GM20431 (cell line): ENCODE data around the gene COASY.
"Not testable (repeated sequence)": the region's sequence is repeated elsewhere in the genome, so short reads cannot be mapped to it uniquely, and the experiment has no call there.

ENCODE experiments used
- in situ Hi-C: fragments of 300-500 bp; cut with MseI, MboI; formaldehyde crosslinking; loops from one replicate; pipeline ENCODE4 v1.15.0; 2020; ENCODE audit warnings: low sequenced_read_pairs; ENCODE audit not compliant: unreplicated experiment

The COASY gene

DNA sequence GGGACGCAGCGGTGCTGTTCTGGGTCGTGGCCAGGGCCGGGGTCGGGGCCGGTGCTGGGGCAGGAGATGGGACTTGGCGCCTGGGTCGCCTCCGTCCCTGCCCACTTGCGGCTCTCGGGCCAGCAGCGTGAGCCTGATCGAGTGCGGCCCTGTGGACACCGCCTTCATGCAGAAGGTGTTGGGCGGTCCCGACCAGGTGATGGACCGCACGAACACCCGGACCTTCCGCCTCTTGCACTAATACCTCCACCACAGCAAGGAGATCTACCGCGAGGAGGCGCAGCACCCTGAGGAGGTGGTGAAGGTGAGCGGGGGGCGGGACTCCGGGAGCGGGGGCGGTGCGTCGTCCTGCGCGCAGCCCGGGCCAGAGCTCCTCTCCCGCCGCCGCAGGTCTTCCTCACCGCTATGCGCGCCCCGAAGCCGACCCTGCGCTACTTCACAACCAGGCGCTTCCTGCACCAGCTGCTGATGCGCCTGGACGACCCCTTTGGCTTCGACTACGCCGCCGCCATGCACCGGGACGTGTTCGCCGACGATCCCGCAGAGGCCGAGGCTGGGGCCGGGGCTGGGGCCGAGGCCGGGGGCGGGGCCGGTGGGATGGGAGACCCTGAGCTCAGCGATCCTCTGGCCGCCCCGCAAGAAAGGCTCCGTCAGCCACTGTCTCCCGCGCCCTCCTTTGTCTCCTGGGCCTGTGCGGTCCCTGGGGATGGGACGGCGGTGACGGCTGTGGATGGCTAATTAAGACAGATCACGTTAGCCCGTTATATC lies 13.7 kb upstream of the COASY start:
- in situ Hi-C loops = no loop called here

GRCh38 chr17:42548993-42549755 lies 12.8 kb upstream of the COASY start:
- in situ Hi-C loops = no loop called here

DNA sequence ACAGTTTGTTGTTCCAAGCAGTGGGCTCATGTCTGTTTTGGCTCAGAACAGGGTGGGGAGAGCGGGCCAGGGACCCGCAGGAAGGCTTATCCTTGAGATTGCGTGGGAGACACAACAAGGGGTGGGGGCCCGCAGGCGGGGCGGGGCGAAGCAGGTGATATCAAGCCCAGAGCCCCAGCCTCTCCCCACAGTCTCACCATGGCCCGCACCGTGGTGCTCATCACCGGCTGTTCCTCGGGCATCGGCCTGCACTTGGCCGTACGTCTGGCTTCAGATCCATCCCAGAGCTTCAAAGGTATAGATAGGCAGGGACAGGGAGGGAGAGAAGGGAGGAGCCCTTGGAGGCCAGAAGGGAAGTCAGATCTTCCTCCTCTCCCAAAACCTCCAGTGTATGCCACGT lies 9.2 kb upstream of the COASY start, which contains the start of gene HSD17B1:
HSD17B1 (plus strand) TSS at position 188 of the 400 bp plus-strand sequence; CDS start at position 199, 11 bp downstream.
- in situ Hi-C loops = not testable (repeated sequence)

- in situ Hi-C loops = no loop called here
Observed at GRCh38 chr17:42553161-42553818, 8.7 kb upstream of the COASY start.

- in situ Hi-C loops = no loop called here
Observed at GRCh38 chr17:42553866-42554249, 8.1 kb upstream of the COASY start.

DNA sequence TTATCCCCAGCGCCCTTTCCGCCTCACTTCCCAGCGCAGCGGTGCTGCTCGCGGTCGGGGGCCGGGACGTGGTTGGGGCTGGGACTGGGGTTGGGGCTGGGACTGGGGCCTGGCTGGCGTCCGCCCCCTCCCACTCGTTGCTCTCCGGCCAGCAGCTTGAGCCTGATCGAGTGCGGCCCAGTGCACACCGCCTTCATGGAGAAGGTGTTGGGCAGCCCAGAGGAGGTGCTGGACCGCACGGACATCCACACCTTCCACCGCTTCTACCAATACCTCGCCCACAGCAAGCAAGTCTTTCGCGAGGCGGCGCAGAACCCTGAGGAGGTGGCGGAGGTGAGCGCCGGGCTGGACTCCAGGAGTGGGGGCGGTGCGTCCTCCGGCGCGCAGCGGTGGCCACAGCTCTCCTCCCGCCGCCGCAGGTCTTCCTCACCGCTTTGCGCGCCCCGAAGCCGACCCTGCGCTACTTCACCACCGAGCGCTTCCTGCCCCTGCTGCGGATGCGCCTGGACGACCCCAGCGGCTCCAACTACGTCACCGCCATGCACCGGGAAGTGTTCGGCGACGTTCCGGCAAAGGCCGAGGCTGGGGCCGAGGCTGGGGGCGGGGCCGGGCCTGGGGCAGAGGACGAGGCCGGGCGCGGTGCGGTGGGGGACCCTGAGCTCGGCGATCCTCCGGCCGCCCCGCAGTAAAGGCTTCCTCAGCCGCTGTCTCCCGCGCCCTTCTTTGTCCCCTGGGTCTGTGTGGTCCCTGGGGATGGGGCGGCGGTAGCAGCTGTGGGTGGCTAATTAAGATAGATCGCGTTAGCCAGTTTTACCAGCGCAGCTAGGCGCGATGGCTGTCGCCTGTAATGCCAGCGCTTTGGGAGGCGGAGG lies 7.5 kb upstream of the COASY start:
- in situ Hi-C loops = no loop called here

DNA sequence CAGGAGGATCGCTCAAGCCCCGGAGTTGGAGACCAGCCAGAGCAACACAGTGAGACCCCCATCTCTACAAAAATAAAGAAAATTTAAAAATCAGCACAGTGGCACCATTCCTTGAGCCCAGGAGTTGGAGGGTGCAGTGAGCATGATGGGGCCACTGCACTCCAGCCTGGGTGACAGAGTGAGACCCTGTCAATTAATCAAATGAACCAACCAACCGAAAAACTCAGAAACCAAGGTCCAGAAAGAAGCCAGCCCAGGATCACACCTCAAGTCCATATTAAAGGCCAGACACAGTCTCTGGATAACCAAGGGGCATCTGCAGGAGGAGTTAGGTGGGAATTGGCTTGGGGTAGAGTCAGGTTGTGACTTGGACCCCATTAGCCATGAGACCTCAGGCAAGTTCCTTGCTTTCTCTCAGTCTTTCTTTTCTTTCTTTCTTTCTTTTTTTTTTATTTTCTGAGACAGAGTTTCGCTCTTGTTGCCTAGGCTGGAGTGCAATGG lies 6.8 kb upstream of the COASY start:
- in situ Hi-C loops = no loop called here

DNA sequence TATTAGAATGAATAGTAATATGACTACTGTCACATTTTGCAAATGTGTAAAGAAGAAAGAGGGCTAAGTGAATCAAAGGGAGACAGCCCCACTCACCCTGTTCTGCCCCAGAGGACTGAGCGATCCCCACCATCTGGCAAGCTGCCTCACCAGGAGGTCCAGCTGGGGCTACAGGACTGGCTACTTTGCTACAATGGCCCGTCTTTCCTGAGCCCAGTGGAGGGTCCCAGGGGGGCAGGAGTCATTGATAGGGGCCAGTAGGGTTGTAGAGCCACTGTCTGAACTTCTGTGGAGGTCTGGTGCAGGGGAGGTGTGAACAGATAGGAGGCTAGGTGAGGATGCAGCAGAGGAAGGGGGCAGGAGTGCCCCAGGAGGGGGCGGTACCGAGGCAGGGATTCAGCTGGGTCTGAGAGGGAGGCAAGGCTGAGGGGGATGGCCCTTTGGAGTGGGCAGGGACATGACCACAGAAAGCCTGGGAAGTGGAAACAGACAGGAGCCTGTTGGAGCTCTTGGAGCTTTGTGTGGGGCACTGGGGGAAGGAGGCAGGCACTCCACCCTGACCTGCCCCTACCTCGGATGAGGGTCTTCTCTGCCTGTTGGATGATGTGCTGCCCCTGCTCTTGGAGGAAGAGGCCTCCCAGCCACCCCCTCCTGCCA lies 5.9 kb upstream of the COASY start:
- in situ Hi-C loops = not testable (repeated sequence)

DNA sequence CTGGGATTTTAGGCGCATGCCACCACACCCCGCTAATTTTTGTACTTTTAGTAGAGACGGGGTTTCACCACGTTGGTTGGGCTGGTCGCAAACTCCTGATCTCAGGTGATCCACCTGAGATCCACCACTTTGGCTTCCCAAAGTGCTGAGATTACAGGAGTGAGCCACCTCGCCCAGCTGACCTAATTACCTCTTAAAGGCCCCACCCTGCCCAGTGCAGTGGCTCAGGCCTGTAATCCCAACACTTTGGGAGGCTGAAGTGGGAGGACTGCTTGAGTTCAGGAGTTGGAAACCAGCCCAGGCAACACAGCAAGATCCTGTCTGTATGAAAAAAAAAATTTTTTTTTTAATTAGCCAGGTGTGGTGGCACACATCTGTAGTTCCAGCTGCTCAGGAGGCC lies 2.9 kb upstream of the COASY start:
- in situ Hi-C loops = no loop called here

GRCh38 chr17:42560246-42560645 lies 1.7 kb upstream of the COASY start:
- in situ Hi-C loops = no loop called here

GRCh38 chr17:42562388-42563142 lies 617 bp downstream of the COASY start:
- in situ Hi-C loops = no loop called here

- in situ Hi-C loops = no loop called here
Observed at GRCh38 chr17:42563143-42563509, 1.2 kb downstream of the COASY start.

DNA sequence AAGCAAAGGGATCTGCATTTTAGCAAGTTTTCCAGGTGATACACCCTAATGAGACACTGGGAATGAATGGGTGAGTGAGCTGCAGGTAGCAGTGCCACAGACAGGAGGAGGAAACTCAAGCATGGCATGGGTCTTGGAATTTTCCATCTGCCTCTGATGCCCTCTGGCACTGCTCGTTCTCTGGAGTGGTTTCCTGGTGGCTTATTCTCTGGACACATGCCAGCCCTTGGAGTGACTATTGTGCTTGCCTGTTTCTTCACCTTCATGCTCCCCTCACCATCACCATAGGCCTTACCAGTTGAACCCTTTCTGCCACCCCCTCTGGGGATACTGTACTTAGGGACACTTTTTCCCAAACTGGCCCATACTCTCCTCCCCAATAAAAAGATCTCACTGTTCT lies 1.6 kb downstream of the COASY start:
- in situ Hi-C loops = no loop called here

DNA sequence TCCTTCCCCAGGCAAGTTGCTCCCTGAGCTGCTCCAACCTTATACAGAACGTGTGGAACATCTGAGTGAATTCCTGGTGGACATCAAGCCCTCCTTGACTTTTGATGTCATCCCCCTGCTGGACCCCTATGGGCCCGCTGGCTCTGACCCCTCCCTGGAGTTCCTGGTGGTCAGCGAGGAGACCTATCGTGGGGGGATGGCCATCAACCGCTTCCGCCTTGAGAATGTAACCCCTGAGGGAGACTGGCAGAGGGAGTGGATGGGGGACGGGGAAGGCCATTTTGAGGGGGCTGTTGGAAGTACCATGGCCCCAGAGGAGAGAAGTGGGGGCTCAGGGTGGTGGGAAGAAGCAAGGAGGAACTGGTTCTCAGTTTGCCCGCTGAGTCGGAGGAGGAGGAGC lies 2.0 kb downstream of the COASY start:
- in situ Hi-C loops = no loop called here

GRCh38 chr17:42564815-42565522 lies 3.0 kb downstream of the COASY start:
- in situ Hi-C loops = no loop called here

DNA sequence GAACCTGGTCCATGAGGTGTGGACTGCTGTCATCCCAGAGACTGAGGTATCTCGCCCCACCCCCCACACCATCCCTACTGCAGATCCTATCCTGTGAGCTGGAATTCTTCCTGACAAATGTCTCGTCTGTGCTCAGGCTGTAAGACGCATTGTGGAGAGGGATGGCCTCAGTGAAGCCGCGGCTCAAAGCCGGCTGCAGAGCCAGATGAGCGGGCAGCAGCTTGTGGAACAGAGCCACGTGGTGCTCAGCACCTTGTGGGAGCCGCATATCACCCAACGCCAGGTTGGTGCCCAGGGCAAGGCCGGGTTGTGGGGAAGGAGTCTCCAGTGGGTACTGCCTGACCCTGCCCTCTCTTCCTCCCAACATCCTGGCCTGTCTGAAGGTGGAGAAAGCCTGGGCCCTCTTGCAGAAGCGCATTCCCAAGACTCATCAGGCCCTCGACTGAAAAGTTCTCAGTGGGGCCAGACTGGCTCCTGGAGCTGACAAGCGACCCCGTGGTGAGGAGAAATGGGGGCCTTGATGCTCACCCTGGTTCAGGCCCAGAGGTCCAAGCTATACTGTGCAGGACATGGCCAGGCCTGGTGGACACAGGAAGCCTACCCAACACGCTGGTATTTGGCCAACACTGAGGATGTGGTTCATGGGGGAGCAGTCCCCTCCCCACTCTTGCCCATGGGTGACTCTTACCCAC lies 3.7 kb downstream of the COASY start:
- in situ Hi-C loops = no loop called here

- in situ Hi-C loops = no loop called here
Observed at GRCh38 chr17:42566215-42566882, 4.4 kb downstream of the COASY start.
